HepG2 (cell line): ENCODE measurements around the gene RBM8A. TPM values are rescaled to one million over a fixed set of nuclear protein-coding genes. Genes with fewer than 3 reads are reported as not detected.

ENCODE experiments used
- ATF1 ChIP-seq: IDR thresholded peaks from 2 replicates; pipeline ENCODE4 v1.6.1; 2016; ENCODE audit warnings: mild to moderate bottlenecking, control low read depth
- CHD2 ChIP-seq: IDR thresholded peaks from 2 replicates; pipeline ENCODE4 v1.6.1; 2011; ENCODE audit warnings: low read depth, low read length, improper control_type of control experiment
- ELF3 ChIP-seq: IDR thresholded peaks from 2 replicates; pipeline ENCODE4 v1.6.1; 2016; ENCODE audit warnings: missing genetic modification reagents, missing compliant biosample characterization
- FOXK1 ChIP-seq: sonication (generic); formaldehyde crosslinking; IDR thresholded peaks from 2 replicates; pipeline ENCODE4 v1.4.0; 2020; ENCODE audit warnings: low read depth, missing genetic modification reagents, borderline replicate concordance
- JARID2 ChIP-seq: sonication (generic); formaldehyde crosslinking; IDR thresholded peaks from 2 replicates; pipeline ENCODE4 v1.8.1; 2023; ENCODE audit warnings: missing genetic modification reagents, inconsistent platforms; ENCODE audit not compliant: insufficient replicate concordance
- KAT8 ChIP-seq: IDR thresholded peaks from 2 replicates; pipeline ENCODE4 v1.6.1; 2016; ENCODE audit warnings: missing genetic modification reagents, missing compliant biosample characterization
- KDM6A ChIP-seq: IDR thresholded peaks from 2 replicates; pipeline ENCODE4 v1.6.1; 2016; ENCODE audit warnings: low read depth
- KLF16 ChIP-seq, 2 experiments: sonication (generic) in 1 of 2; formaldehyde crosslinking in 1 of 2; IDR thresholded peaks; 2 replicates each; pipeline versions ENCODE4 v1.6.1 to v1.8.0; 2016 to 2023; ENCODE audit warnings: missing genetic modification reagents in 2 of 2, missing compliant biosample characterization in 1 of 2
- PAWR ChIP-seq: sonication (generic); formaldehyde crosslinking; IDR thresholded peaks from 2 replicates; pipeline ENCODE4 v1.4.0; 2020; ENCODE audit warnings: missing genetic modification reagents, mild to moderate bottlenecking, borderline replicate concordance
- PPARG ChIP-seq: conservative IDR thresholded peaks from 2 replicates; pipeline ENCODE4 v1.6.1; 2016; ENCODE audit warnings: missing biosample characterization, missing genetic modification reagents
- RBFOX2 ChIP-seq: fragments of 200-400 bp; formaldehyde crosslinking; IDR thresholded peaks from 2 replicates; pipeline ENCODE4 v1.6.1; 2017; ENCODE audit warnings: low read depth, mild to moderate bottlenecking, low read length
- SP5 ChIP-seq: IDR thresholded peaks from 2 replicates; pipeline ENCODE4 v1.6.1; 2016; ENCODE audit warnings: low read depth, borderline replicate concordance
- SRY ChIP-seq: sonication (generic); formaldehyde crosslinking; IDR thresholded peaks from 2 replicates; pipeline ENCODE4 v1.8.0; 2022; ENCODE audit warnings: mild to moderate bottlenecking, missing genetic modification reagents
- TGIF2 ChIP-seq: IDR thresholded peaks from 2 replicates; pipeline ENCODE4 v1.6.1; 2016; ENCODE audit warnings: control low read depth, missing compliant biosample characterization
- ZBTB7B ChIP-seq: sonication (generic); formaldehyde crosslinking; IDR thresholded peaks from 2 replicates; pipeline ENCODE4 v1.4.0; 2020; ENCODE audit warnings: missing genetic modification reagents
- ZIK1 ChIP-seq: sonication (generic); formaldehyde crosslinking; IDR thresholded peaks from 2 replicates; pipeline ENCODE4 v1.5.0; 2020; ENCODE audit warnings: mild to moderate bottlenecking, low read depth, missing genetic modification reagents, borderline replicate concordance
- ZNF207 ChIP-seq: fragments of 450-650 bp; IDR thresholded peaks from 2 replicates; pipeline ENCODE4 v1.6.1; 2016; ENCODE audit warnings: antibody characterized with exemption, borderline replicate concordance
- ZNF235 ChIP-seq: sonication (generic); formaldehyde crosslinking; IDR thresholded peaks from 2 replicates; pipeline ENCODE4 v1.8.1; 2023; ENCODE audit warnings: mild to moderate bottlenecking, missing genetic modification reagents, borderline replicate concordance
- ZNF614 ChIP-seq: IDR thresholded peaks from 2 replicates; pipeline ENCODE4 v1.6.1; 2018; ENCODE audit warnings: missing biosample characterization, missing genetic modification reagents, inconsistent platforms, borderline replicate concordance
- ZNF652 ChIP-seq: IDR thresholded peaks from 2 replicates; pipeline ENCODE4 v1.6.1; 2016; ENCODE audit warnings: low read depth, borderline replicate concordance
- ZNF660 ChIP-seq: sonication (generic); formaldehyde crosslinking; IDR thresholded peaks from 2 replicates; pipeline ENCODE4 v1.5.1; 2020; ENCODE audit warnings: mild to moderate bottlenecking, low read depth, missing genetic modification reagents, borderline replicate concordance
- polyA plus RNA-seq, 8 experiments: library from polyadenylated mRNA; depleted of rRNA in 3 of 8; stranded (reverse) in 7 of 8; unstranded in 1 of 8; fragments of >200 nt; fragmentation: Illumina TruSeq in 4 of 8; extraction: Trizol in 4 of 8; gene quantifications; 2 replicates each; pipeline versions ENCODE4 v1.2.1 to v1.2.3, GENCODE V29; 2011 to 2016; ENCODE audit warnings: low read depth in 4 of 8, missing spikeins in 1 of 8, mixed read lengths in 1 of 8; ENCODE audit not compliant: insufficient read depth in 1 of 8
- total RNA-seq, 5 experiments: library from RNA; depleted of rRNA; stranded (reverse); fragments of >200 nt; fragmentation: Illumina TruSeq; extraction: Trizol; gene quantifications; 2 replicates each; pipeline ENCODE4 v1.2.3, GENCODE V29; 2016; ENCODE audit warnings: low read depth in 1 of 5
- TF ChIP-seq, protein P1 (sequence below): sonication (generic); formaldehyde crosslinking; IDR thresholded peaks from 2 replicates; pipeline ENCODE4 v1.8.0; 2022; ENCODE audit warnings: missing genetic modification reagents, mild to moderate bottlenecking, moderate library complexity, borderline replicate concordance
- TF ChIP-seq, protein P2 (sequence below): sonication (generic); formaldehyde crosslinking; IDR thresholded peaks from 2 replicates; pipeline ENCODE4 v1.9.0; 2021; ENCODE audit warnings: missing genetic modification reagents, mild to moderate bottlenecking, borderline replicate concordance
- TF ChIP-seq, protein P3 (sequence below): fragments of 450-650 bp; IDR thresholded peaks from 2 replicates; pipeline ENCODE4 v1.6.1; 2017
- TF ChIP-seq, protein P4 (sequence below): conservative IDR thresholded peaks from 2 replicates; pipeline ENCODE4 v1.6.1; 2018; ENCODE audit warnings: missing genetic modification reagents

RBM8A gene
- total and polyA plus RNA-seq, 2 of the 13 experiments (the other 11 are each of a cell fraction or from before 2014, with no cell fraction given), result 106 to 162 TPM

DNA sequence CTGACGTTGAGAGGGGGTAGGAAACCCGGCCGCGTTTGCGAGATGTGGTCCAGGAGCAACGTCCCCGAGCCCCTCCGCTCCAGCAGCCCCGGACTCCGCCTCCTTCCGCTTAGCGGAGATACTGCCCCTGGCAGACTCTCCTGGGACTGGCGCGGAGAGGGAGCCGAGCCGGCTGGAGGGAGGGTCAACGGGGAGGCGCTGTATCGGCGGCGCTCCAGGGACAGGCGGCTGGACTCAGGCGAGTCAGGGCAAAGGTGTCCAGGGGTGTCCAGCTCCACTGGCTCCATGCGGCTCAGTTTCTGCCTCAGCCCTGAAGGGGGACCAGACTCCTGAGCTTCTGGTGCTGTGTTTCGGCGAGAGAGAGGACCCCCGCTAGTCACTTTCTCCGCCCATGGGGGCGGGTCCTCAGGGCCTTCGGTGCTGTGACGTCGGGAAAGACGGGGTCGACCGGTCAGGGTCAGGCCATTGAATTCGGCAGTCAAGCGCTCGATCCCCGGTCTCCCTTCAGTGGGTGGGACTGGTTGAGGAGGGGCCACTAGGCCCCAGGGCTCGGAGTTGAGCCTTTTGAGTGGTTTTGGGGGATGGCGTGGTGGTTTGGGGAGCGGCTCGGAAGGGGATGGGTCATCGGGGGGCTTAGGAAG is 33.3 kb upstream of the RBM8A start (continued):
- 0 out of 2 replicates have a peak, but pooled peaks have one; percentile 62 for TF ChIP-seq ZIK1
- no peak for TF ChIP-seq ZNF235
- TF ChIP-seq ZNF652 (CRISPR knock-in tag), result no peak
- no peak for TF ChIP-seq ZNF207
- TF ChIP-seq JARID2, result no peak
- TF ChIP-seq, protein P1, sequence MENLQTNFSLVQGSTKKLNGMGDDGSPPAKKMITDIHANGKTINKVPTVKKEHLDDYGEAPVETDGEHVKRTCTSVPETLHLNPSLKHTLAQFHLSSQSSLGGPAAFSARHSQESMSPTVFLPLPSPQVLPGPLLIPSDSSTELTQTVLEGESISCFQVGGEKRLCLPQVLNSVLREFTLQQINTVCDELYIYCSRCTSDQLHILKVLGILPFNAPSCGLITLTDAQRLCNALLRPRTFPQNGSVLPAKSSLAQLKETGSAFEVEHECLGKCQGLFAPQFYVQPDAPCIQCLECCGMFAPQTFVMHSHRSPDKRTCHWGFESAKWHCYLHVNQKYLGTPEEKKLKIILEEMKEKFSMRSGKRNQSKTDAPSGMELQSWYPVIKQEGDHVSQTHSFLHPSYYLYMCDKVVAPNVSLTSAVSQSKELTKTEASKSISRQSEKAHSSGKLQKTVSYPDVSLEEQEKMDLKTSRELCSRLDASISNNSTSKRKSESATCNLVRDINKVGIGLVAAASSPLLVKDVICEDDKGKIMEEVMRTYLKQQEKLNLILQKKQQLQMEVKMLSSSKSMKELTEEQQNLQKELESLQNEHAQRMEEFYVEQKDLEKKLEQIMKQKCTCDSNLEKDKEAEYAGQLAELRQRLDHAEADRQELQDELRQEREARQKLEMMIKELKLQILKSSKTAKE (CRISPR knock-in tag), result no peak; the same call in 1 of the 2 replicates
- peak; percentile 62; the same call in 1 of the 2 replicates for TF ChIP-seq ELF3
- TF ChIP-seq ZBTB7B (CRISPR knock-in tag), result peak; percentile 81
- no peak for TF ChIP-seq KDM6A (CRISPR knock-in tag)
- no peak for TF ChIP-seq ZNF614 (CRISPR knock-in tag)
- TF ChIP-seq SRY, result no peak; the same call in 1 of the 2 replicates
- TF ChIP-seq, protein P2, sequence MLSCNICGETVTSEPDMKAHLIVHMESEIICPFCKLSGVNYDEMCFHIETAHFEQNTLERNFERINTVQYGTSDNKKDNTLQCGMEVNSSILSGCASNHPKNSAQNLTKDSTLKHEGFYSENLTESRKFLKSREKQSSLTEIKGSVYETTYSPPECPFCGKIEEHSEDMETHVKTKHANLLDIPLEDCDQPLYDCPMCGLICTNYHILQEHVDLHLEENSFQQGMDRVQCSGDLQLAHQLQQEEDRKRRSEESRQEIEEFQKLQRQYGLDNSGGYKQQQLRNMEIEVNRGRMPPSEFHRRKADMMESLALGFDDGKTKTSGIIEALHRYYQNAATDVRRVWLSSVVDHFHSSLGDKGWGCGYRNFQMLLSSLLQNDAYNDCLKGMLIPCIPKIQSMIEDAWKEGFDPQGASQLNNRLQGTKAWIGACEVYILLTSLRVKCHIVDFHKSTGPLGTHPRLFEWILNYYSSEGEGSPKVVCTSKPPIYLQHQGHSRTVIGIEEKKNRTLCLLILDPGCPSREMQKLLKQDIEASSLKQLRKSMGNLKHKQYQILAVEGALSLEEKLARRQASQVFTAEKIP, result no peak
- TF ChIP-seq, protein P3, sequence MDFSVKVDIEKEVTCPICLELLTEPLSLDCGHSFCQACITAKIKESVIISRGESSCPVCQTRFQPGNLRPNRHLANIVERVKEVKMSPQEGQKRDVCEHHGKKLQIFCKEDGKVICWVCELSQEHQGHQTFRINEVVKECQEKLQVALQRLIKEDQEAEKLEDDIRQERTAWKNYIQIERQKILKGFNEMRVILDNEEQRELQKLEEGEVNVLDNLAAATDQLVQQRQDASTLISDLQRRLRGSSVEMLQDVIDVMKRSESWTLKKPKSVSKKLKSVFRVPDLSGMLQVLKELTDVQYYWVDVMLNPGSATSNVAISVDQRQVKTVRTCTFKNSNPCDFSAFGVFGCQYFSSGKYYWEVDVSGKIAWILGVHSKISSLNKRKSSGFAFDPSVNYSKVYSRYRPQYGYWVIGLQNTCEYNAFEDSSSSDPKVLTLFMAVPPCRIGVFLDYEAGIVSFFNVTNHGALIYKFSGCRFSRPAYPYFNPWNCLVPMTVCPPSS, result no peak
- TF ChIP-seq, protein P4, sequence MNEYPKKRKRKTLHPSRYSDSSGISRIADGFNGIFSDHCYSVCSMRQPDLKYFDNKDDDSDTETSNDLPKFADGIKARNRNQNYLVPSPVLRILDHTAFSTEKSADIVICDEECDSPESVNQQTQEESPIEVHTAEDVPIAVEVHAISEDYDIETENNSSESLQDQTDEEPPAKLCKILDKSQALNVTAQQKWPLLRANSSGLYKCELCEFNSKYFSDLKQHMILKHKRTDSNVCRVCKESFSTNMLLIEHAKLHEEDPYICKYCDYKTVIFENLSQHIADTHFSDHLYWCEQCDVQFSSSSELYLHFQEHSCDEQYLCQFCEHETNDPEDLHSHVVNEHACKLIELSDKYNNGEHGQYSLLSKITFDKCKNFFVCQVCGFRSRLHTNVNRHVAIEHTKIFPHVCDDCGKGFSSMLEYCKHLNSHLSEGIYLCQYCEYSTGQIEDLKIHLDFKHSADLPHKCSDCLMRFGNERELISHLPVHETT (CRISPR knock-in tag), result no peak
- TF ChIP-seq ZNF660 (CRISPR knock-in tag), result no peak
- TF ChIP-seq SP5, result peak; percentile 80
- no peak for TF ChIP-seq FOXK1 (CRISPR knock-in tag)
- TF ChIP-seq KAT8 (CRISPR knock-in tag), result peak; percentile 61
- TF ChIP-seq KLF16 (CRISPR knock-in tag; IDR thresholded peaks at IDR 0.05), result no peak
- peak; percentile 26; the same call in 1 of the 2 replicates for TF ChIP-seq PAWR (CRISPR knock-in tag)
- TF ChIP-seq PPARG (CRISPR knock-in tag), result no peak
- peak; percentile 62 for TF ChIP-seq RBFOX2
- no peak for TF ChIP-seq CHD2
- TF ChIP-seq TGIF2, result 0 out of 2 replicates have a peak, but pooled peaks have one; percentile 17
- peak; percentile 60 for TF ChIP-seq ATF1
